ENCODE data around the gene BLNK. TPM values are rescaled to one million over a fixed set of nuclear protein-coding genes. Genes with fewer than 3 reads are reported as not detected.

Gene BLNK
- total RNA-seq, 1 experiment from 2014 or later: 1.0 TPM

DNA sequence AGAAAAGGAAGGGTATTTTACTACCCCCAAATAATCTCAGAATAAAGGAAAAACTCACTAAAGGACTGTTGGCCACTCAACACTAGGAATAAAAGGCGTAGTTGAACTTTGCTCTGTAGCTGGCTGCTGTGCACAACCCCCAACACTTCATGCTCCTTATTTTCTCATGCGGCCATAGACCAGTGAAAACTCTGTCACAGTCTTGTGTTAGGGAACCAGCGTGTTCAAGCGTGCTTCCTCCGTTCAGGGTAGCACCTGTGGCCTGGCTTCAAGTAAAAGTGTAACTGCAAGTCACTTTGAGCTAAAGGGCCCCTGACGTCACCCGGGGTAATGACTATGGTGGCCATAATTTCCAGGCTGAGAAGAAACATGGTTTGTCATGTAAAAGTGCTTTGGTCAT is 27.0 kb downstream of the BLNK start:
- H3F3A ChIP-seq (ENCODE audit: insufficient read depth, low read depth): no peaks in the 10 kb centered on the region
- no peak overlapping the region for H2AFZ ChIP-seq
- no peaks in the 10 kb centered on the region for H3K4me1 ChIP-seq (replicated peaks; ENCODE audit: insufficient read depth)
- intact Hi-C loops (cut with micrococcal nuclease; ENCODE audit: unreplicated experiment): no loop called here
- H3K9me2 ChIP-seq (ENCODE audit: insufficient read depth): no peaks in the 10 kb centered on the region
- TF ChIP-seq EZH2 (IDR thresholded peaks at IDR 0.05; ENCODE audit: low read depth): no peak
- H3K9me3 ChIP-seq (ENCODE audit: insufficient read depth, low read depth): no peaks in the 10 kb centered on the region
- H4K20me1 ChIP-seq (ENCODE audit: insufficient read depth): no peaks in the 10 kb centered on the region
- H3K36me3 ChIP-seq (ENCODE audit: low read depth): no peaks in the 10 kb centered on the region
- ChIA-PET CTCF (interaction anchor here (0.6 kb wide), 1 partner anchor 15 kb away, joined by 4 read pairs; no protein-coding TSS in a partner anchor), POLR2A (ENCODE audit: unreplicated experiment) (no interaction called here)
- H3K27me3 ChIP-seq (ENCODE audit: insufficient read depth, low read depth): no peaks in the 10 kb centered on the region
- no TSS peak for BruUV-seq (replicated peaks)
- no peak overlapping the region for H3K27ac ChIP-seq
- H3K79me2 ChIP-seq (ENCODE audit: low read depth): no peaks in the 10 kb centered on the region
- no peak overlapping the region for H3K4me2 ChIP-seq
- no peak for DNase-seq
- H3K4me3 ChIP-seq: no peak overlapping the region

DNA sequence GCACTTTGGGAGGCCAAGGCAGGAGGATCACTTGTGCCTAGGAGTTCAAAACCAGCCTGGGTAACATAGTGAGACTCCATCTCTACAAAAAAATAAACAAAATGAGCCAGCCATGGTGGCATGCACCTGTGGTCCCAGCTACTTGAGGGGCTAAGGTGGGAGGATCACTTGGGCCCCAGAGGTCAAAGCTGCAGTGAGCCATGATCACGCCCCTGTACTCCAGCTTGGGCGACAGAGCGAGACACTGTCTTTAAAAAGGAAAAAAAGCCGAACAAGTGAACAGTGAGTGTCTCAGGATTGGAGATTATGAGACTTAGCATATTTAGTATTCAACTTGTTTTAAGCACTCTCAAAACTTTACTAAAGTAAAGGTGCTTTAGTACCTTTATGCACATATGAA is 28.1 kb downstream of the BLNK start:
- Histone ChIP-seq H3K4me1 (replicated peaks; ENCODE audit: insufficient read depth) (no peaks in the 10 kb centered on the region), H3K79me2 (ENCODE audit: low read depth) (no peaks in the 10 kb centered on the region), H3K27me3 (ENCODE audit: insufficient read depth, low read depth) (no peaks in the 10 kb centered on the region), H3K4me2 (no peak overlapping the region), H3K27ac (no peak overlapping the region), H2AFZ (no peak overlapping the region), H3K36me3 (ENCODE audit: low read depth) (no peaks in the 10 kb centered on the region), H3K9me2 (ENCODE audit: insufficient read depth) (no peaks in the 10 kb centered on the region), H3K9me3 (ENCODE audit: insufficient read depth, low read depth) (no peaks in the 10 kb centered on the region), H4K20me1 (ENCODE audit: insufficient read depth) (no peaks in the 10 kb centered on the region), H3F3A (ENCODE audit: insufficient read depth, low read depth) (no peaks in the 10 kb centered on the region), H3K4me3 (no peak overlapping the region)
- ChIA-PET CTCF (no interaction called here), POLR2A (ENCODE audit: unreplicated experiment) (no interaction called here)
- no TSS peak for BruUV-seq (replicated peaks)
- intact Hi-C loops (cut with micrococcal nuclease; ENCODE audit: unreplicated experiment): no loop called here
- no peak for TF ChIP-seq EZH2 (IDR thresholded peaks at IDR 0.05; ENCODE audit: low read depth)
- TF ChIP-seq, protein P1, sequence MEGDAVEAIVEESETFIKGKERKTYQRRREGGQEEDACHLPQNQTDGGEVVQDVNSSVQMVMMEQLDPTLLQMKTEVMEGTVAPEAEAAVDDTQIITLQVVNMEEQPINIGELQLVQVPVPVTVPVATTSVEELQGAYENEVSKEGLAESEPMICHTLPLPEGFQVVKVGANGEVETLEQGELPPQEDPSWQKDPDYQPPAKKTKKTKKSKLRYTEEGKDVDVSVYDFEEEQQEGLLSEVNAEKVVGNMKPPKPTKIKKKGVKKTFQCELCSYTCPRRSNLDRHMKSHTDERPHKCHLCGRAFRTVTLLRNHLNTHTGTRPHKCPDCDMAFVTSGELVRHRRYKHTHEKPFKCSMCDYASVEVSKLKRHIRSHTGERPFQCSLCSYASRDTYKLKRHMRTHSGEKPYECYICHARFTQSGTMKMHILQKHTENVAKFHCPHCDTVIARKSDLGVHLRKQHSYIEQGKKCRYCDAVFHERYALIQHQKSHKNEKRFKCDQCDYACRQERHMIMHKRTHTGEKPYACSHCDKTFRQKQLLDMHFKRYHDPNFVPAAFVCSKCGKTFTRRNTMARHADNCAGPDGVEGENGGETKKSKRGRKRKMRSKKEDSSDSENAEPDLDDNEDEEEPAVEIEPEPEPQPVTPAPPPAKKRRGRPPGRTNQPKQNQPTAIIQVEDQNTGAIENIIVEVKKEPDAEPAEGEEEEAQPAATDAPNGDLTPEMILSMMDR (conservative IDR thresholded peaks at IDR 0.05): no peak
- no peak for DNase-seq

DNA sequence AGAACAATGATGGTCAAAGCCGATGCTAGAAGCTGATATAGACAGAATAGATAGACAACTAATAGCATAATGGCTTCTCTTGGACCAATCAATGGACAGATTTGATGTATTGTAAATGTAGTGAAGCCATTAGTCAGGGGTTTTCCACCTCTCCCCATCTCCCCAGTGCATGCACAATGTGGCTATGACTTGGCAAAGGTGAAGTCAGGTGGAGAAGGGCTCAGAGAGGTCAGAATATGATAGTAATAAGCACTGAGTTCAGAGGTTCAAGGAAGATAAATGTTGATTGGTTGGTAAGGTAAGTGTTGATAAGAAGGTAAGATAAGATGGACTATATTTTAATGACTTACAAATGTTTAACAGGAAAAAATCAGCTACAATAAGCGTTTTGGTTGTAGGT is 28.5 kb downstream of the BLNK start:
- DNase-seq: no peak
- Histone ChIP-seq H3K27me3 (ENCODE audit: insufficient read depth, low read depth) (no peaks in the 10 kb centered on the region), H3K4me1 (replicated peaks; ENCODE audit: insufficient read depth) (no peaks in the 10 kb centered on the region), H3K27ac (no peak overlapping the region), H3K4me2 (no peak overlapping the region), H3K36me3 (ENCODE audit: low read depth) (no peaks in the 10 kb centered on the region), H3K9me3 (ENCODE audit: insufficient read depth, low read depth) (no peaks in the 10 kb centered on the region), H3K79me2 (ENCODE audit: low read depth) (no peaks in the 10 kb centered on the region), H2AFZ (no peak overlapping the region), H3K4me3 (no peak overlapping the region), H3F3A (ENCODE audit: insufficient read depth, low read depth) (no peaks in the 10 kb centered on the region), H3K9me2 (ENCODE audit: insufficient read depth) (no peaks in the 10 kb centered on the region), H4K20me1 (ENCODE audit: insufficient read depth) (no peaks in the 10 kb centered on the region)
- no TSS peak for BruUV-seq (replicated peaks)
- CTCF ChIA-PET: no interaction called here
- POLR2A ChIA-PET (ENCODE audit: unreplicated experiment): no interaction called here
- intact Hi-C loops (cut with micrococcal nuclease; ENCODE audit: unreplicated experiment): no loop called here
- TF ChIP-seq, protein P1 (conservative IDR thresholded peaks at IDR 0.05): no peak
- no peak for TF ChIP-seq EZH2 (IDR thresholded peaks at IDR 0.05; ENCODE audit: low read depth)
